Liver (tissue), 10 donors: ENCODE results near the gene PGAP3. TPM values are rescaled to one million over a fixed set of nuclear protein-coding genes. Genes with fewer than 3 reads are reported as not detected.

Source experiments
- DNase-seq: peaks from one replicate; pipeline ENCODE4 v3.0.0-alpha.2; 2017; ENCODE audit warnings: low spot score
- H3K27ac ChIP-seq, 2 donors: one replicate each; pipeline ENCODE4 v1.7.0; 2013; ENCODE audit warnings: inconsistent platforms in 2 of 2, low read length in 2 of 2, control low read depth in 1 of 2, low read depth in 1 of 2, mild to moderate bottlenecking in 1 of 2
- H3K27me3 ChIP-seq, 4 donors: one replicate each; pipeline versions ENCODE4 v1.6.1 to v1.7.0; 2013; ENCODE audit warnings: low read length in 3 of 4, inconsistent platforms in 1 of 4, mild to moderate bottlenecking in 1 of 4, moderate library complexity in 1 of 4; ENCODE audit not compliant: control insufficient read depth in 4 of 4, insufficient read depth in 4 of 4
- H3K36me3 ChIP-seq, 4 donors: one replicate each; pipeline versions ENCODE4 v1.6.1 to v1.7.0; 2013; ENCODE audit warnings: low read length in 3 of 4, mild to moderate bottlenecking in 3 of 4, low read depth in 1 of 4, moderate library complexity in 1 of 4; ENCODE audit not compliant: control insufficient read depth in 4 of 4, insufficient read depth in 3 of 4
- H3K4me1 ChIP-seq, 4 donors: one replicate each; pipeline versions ENCODE4 v1.6.1 to v1.7.0; 2013; ENCODE audit warnings: low read length in 3 of 4, mild to moderate bottlenecking in 3 of 4, moderate library complexity in 1 of 4; ENCODE audit not compliant: control insufficient read depth in 4 of 4, insufficient read depth in 4 of 4
- H3K4me3 ChIP-seq, 3 donors: one replicate each; pipeline versions ENCODE4 v1.6.1 to v1.7.0; 2013; ENCODE audit warnings: low read length in 3 of 3, control low read depth in 1 of 3, low read depth in 1 of 3, mild to moderate bottlenecking in 1 of 3
- H3K9ac ChIP-seq, 2 donors: one replicate each; pipeline ENCODE4 v1.7.0; 2013; ENCODE audit warnings: low read length in 2 of 2, mild to moderate bottlenecking in 2 of 2, moderate library complexity in 2 of 2, control low read depth in 1 of 2, low read depth in 1 of 2
- H3K9me3 ChIP-seq, 4 donors: one replicate each; pipeline versions ENCODE4 v1.6.1 to v1.7.0; 2013; ENCODE audit warnings: low read length in 3 of 4; ENCODE audit not compliant: control insufficient read depth in 4 of 4
- RAD21 ChIP-seq, 2 donors: IDR thresholded peaks; 2 replicates each; pipeline ENCODE4 v1.6.1; 2016; ENCODE audit warnings: antibody characterized with exemption in 2 of 2, mild to moderate bottlenecking in 2 of 2
- REST ChIP-seq: IDR thresholded peaks from 2 replicates; pipeline ENCODE4 v1.6.1; 2016; ENCODE audit warnings: antibody characterized with exemption, mild to moderate bottlenecking
- RXRA ChIP-seq, 2 donors: IDR thresholded peaks; 2 replicates each; pipeline ENCODE4 v1.6.1; 2017 to 2018; ENCODE audit warnings: antibody characterized with exemption in 2 of 2, mild to moderate bottlenecking in 1 of 2
- SP1 ChIP-seq: IDR thresholded peaks from 2 replicates; pipeline ENCODE4 v1.6.1; 2018; ENCODE audit warnings: antibody characterized with exemption, mild to moderate bottlenecking
- WGBS: extraction: QIAGEN DNeasy Blood & Tissue Kit; methylation state at CpG from one replicate; pipeline ENCODE4 v1.1.7; 2013; 5-methylcytosine and 5-hydroxymethylcytosine counted together
- polyA plus RNA-seq, 2 donors: library from polyadenylated mRNA; stranded (reverse) in 1 of 2; unstranded in 1 of 2; fragments of 200-250 nt in 1 of 2; fragments of >200 nt in 1 of 2; fragmentation: Nextera tagmentation in 1 of 2; extraction: Ambion mirVana in 1 of 2; gene quantifications; one replicate each; pipeline versions ENCODE4 v1.2.1 to v1.2.3, GENCODE V29; 2013 to 2015
- small RNA-seq: library from RNA; depleted of rRNA; stranded (forward); fragments of <200 nt; gene quantifications from one replicate; pipeline ENCODE3, GENCODE V24; 2014
- total RNA-seq, 2 donors: library from RNA; depleted of rRNA; stranded (reverse); fragments of >200 nt; gene quantifications; one replicate each; pipeline ENCODE4 v1.2.3, GENCODE V29; 2014
- TF ChIP-seq, protein P1 (sequence below): fragments of 150-350 bp; IDR thresholded peaks from 2 replicates; pipeline ENCODE4 v1.5.1; 2017; ENCODE audit warnings: improper control_type of control experiment, low read depth, low read length; ENCODE audit not compliant: missing input control
- donor health status: healthy.
- donor health status: healthy.
- donor health status: healthy.
- donor health status: healthy.
- donor health status: healthy.

PGAP3 gene
- total and polyA plus RNA-seq, 4 donors: 7.9 to 19.5 (median 14.0) TPM

GRCh38 chr17:39621523-39622379 lies 66.1 kb downstream of the PGAP3 start:
- Histone ChIP-seq H3K4me1 (peaks cover 2 to 21% (median 9%) of the 10 kb centered on the region in 4 donors), H3K4me3 (no peak overlapping the region), H3K27me3 (peaks cover 0 to 10% (median 7%) of the 10 kb centered on the region in 4 donors), H3K27ac (no peak overlapping the region), H3K36me3 (no peaks in the 10 kb centered on the region), H3K9ac (no peak overlapping the region), H3K9me3 (no peaks in the 10 kb centered on the region)
- peak; percentile 97 for DNase-seq
- 10% methylated on average over 26 of the region's 26 CpGs for WGBS
- TF ChIP-seq SP1: no peak
- TF ChIP-seq, protein P1, sequence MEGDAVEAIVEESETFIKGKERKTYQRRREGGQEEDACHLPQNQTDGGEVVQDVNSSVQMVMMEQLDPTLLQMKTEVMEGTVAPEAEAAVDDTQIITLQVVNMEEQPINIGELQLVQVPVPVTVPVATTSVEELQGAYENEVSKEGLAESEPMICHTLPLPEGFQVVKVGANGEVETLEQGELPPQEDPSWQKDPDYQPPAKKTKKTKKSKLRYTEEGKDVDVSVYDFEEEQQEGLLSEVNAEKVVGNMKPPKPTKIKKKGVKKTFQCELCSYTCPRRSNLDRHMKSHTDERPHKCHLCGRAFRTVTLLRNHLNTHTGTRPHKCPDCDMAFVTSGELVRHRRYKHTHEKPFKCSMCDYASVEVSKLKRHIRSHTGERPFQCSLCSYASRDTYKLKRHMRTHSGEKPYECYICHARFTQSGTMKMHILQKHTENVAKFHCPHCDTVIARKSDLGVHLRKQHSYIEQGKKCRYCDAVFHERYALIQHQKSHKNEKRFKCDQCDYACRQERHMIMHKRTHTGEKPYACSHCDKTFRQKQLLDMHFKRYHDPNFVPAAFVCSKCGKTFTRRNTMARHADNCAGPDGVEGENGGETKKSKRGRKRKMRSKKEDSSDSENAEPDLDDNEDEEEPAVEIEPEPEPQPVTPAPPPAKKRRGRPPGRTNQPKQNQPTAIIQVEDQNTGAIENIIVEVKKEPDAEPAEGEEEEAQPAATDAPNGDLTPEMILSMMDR: peak; percentile 100
- TF ChIP-seq RAD21 (IDR thresholded peaks at IDR 0.05): peak; percentile 94 to 97
- TF ChIP-seq RXRA (IDR thresholded peaks at IDR 0.05): peak in 1 of 2 donors; percentile 50
- peak; percentile 75 for TF ChIP-seq REST

Small RNAs within 50 kb of the gene (small RNA-seq; reads per million reads assigned to genes)
- gene MIR4728: 0.09 reads per million

Other genes with a start within 250 kb of the PGAP3 start
- 10 to 100 TPM; 12.0 to 19.3 TPM for gene MED1, start 236.8 kb downstream of the PGAP3 start, total RNA-seq
- gene MED1, start 236.8 kb downstream of the PGAP3 start, polyA plus RNA-seq: 1 to 10 TPM; 4.4 to 6.2 TPM
- gene CDK12, start 226.6 kb downstream of the PGAP3 start, total RNA-seq: 10 to 100 TPM; 19.2 to 30.3 TPM
- gene CDK12, start 226.6 kb downstream of the PGAP3 start, polyA plus RNA-seq: 10 to 100 TPM in 1 of 2 donors, 1 to 10 TPM in 1; 7.5 to 10.8 TPM
- gene NEUROD2, start 80.1 kb downstream of the PGAP3 start, total RNA-seq: not detected
- gene NEUROD2, start 80.1 kb downstream of the PGAP3 start, polyA plus RNA-seq: not detected
- gene PPP1R1B, start 61.1 kb downstream of the PGAP3 start, total RNA-seq: under 1 TPM in 1 of 2 donors, not detected in 1; 0.14 TPM
- not detected for gene PPP1R1B, start 61.1 kb downstream of the PGAP3 start, polyA plus RNA-seq
- gene STARD3, start 50.9 kb downstream of the PGAP3 start, total RNA-seq: 10 to 100 TPM; 20.4 to 26.0 TPM
- 10 to 100 TPM; 15.0 to 34.0 TPM for gene STARD3, start 50.9 kb downstream of the PGAP3 start, polyA plus RNA-seq
- gene TCAP, start 22.7 kb downstream of the PGAP3 start, total RNA-seq: under 1 TPM; 0.14 to 0.67 TPM
- under 1 TPM in 1 of 2 donors, not detected in 1; 0.22 TPM for gene TCAP, start 22.7 kb downstream of the PGAP3 start, polyA plus RNA-seq
- gene PNMT, start 19.6 kb downstream of the PGAP3 start, total RNA-seq: 1 to 10 TPM in 1 of 2 donors, not detected in 1; 8.6 TPM
- under 1 TPM; 0.20 to 0.26 TPM for gene PNMT, start 19.6 kb downstream of the PGAP3 start, polyA plus RNA-seq
- 10 to 100 TPM; 21.0 to 28.8 TPM for gene ERBB2, start 12.0 kb upstream of the PGAP3 start, total RNA-seq
- gene ERBB2, start 12.0 kb upstream of the PGAP3 start, polyA plus RNA-seq: 10 to 100 TPM in 1 of 2 donors, 1 to 10 TPM in 1; 4.7 to 10.5 TPM
- 10 to 100 TPM; 11.1 to 13.4 TPM for gene MIEN1, start 42.5 kb upstream of the PGAP3 start, total RNA-seq
- gene MIEN1, start 42.5 kb upstream of the PGAP3 start, polyA plus RNA-seq: 10 to 100 TPM; 44.6 to 99.0 TPM
- gene GRB7, start 49.9 kb upstream of the PGAP3 start, total RNA-seq: 1 to 10 TPM; 1.9 to 3.0 TPM
- 1 to 10 TPM; 1.9 to 6.8 TPM for gene GRB7, start 49.9 kb upstream of the PGAP3 start, polyA plus RNA-seq
- gene IKZF3, start 176.3 kb upstream of the PGAP3 start, total RNA-seq: 1 to 10 TPM; 1.3 to 2.3 TPM
- under 1 TPM; 0.32 to 0.36 TPM for gene IKZF3, start 176.3 kb upstream of the PGAP3 start, polyA plus RNA-seq
- gene ZPBP2, start 180.1 kb upstream of the PGAP3 start, total RNA-seq: not detected
- gene ZPBP2, start 180.1 kb upstream of the PGAP3 start, polyA plus RNA-seq: not detected
- gene GSDMB, start 230.6 kb upstream of the PGAP3 start, total RNA-seq: 10 to 100 TPM; 10.3 to 35.1 TPM
- gene GSDMB, start 230.6 kb upstream of the PGAP3 start, polyA plus RNA-seq: 1 to 10 TPM; 4.2 to 7.9 TPM
- 100 to 1,000 TPM; 138 to 141 TPM for gene ORMDL3, start 239.5 kb upstream of the PGAP3 start, total RNA-seq
- 100 to 1,000 TPM in 1 of 2 donors, 10 to 100 TPM in 1; 71.0 to 112 TPM for gene ORMDL3, start 239.5 kb upstream of the PGAP3 start, polyA plus RNA-seq
- under 1 TPM in 1 of 2 donors, not detected in 1; 0.17 TPM for gene LRRC3C, start 239.7 kb upstream of the PGAP3 start, total RNA-seq
- gene LRRC3C, start 239.7 kb upstream of the PGAP3 start, polyA plus RNA-seq: under 1 TPM; 0.08 to 0.24 TPM